A549 (cell line): ENCODE measurements around the gene PYCARD.

Experiments
- CHD4 ChIP-seq: fragments of 200-600 bp; sonication (generic); IDR thresholded peaks from 2 replicates; pipeline ENCODE4 v1.6.1; 2016; ENCODE audit warnings: antibody characterized with exemption, mild to moderate bottlenecking, borderline replicate concordance
- E2F6 ChIP-seq: IDR thresholded peaks from 2 replicates; pipeline ENCODE4 v1.6.1; 2012; ENCODE audit warnings: low read depth, borderline replicate concordance
- EHMT2 ChIP-seq: fragments of 200-600 bp; sonication (generic); IDR thresholded peaks from 2 replicates; pipeline ENCODE4 v1.6.1; 2016; ENCODE audit warnings: antibody characterized with exemption, low read depth, mild to moderate bottlenecking, moderate library complexity
- JUNB ChIP-seq: fragments of >200 bp; sonication (Bioruptor Twin); formaldehyde crosslinking; IDR thresholded peaks from 2 replicates; pipeline ENCODE4 v1.6.1; 2016
- PHF8 ChIP-seq: fragments of 200-600 bp; sonication (generic); IDR thresholded peaks from 2 replicates; pipeline ENCODE4 v1.6.1; 2016; ENCODE audit warnings: low read depth, mild to moderate bottlenecking, antibody characterized with exemption, moderate library complexity, borderline replicate concordance
- POLR2A ChIP-seq: IDR thresholded peaks from 2 replicates; pipeline ENCODE4 v1.6.1; 2012; ENCODE audit warnings: mild to moderate bottlenecking, low read length
- SMC3 ChIP-seq: fragments of >200 bp; sonication (Bioruptor Twin); formaldehyde crosslinking; IDR thresholded peaks from 3 replicates; pipeline ENCODE4 v1.6.1; 2018; ENCODE audit warnings: inconsistent platforms
- ZFP36 ChIP-seq: fragments of 450-650 bp; IDR thresholded peaks from 2 replicates; pipeline ENCODE4 v1.6.1; 2014; ENCODE audit warnings: borderline replicate concordance; ENCODE audit not compliant: partially characterized antibody
- TF ChIP-seq, protein P1 (sequence below): fragments of >200 bp; sonication (Bioruptor Twin); formaldehyde crosslinking; IDR thresholded peaks from 3 replicates; pipeline ENCODE4 v1.5.1; 2016
- TF ChIP-seq, protein P2 (sequence below): fragments of 200-600 bp; sonication (generic); IDR thresholded peaks from 2 replicates; pipeline ENCODE4 v1.6.1; 2016; ENCODE audit warnings: antibody characterized with exemption, mild to moderate bottlenecking, moderate library complexity

DNA sequence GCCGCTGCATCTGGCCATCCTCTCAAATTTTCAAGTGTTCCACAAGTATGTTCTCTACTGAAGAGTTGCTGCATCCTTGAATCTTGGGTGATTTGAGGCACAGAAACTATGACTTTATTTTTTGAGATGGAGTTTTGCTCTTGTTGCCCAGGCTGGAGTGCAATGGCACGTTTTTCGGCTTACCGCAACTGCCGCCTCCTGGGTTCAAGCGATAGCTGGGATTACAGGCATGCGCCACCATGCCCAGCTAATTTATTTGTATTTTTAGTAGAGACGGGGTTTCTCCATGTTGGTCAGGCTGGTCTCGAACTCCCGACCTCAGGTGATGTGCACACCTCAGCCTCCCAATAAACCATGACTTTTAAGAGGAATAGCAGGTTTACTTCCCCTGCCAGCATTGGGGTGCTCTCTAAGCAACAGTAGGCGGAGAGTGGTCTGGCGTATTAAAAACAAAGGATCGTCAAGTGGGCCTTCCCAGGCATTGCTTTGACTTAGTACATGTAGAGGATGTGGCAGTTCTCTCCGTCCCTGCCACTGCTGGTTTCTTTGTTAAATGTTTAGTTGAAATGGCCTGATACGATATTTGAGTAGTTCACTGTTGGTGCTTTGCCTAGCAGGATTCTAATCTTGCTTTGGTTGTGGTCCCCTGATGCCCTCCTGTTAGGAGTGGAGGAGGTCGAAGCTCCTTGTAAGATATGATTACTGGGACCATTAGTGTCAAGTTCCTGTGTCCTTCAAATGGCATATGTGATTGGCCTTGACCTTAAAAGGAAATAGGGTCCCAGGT lies 9.5 kb downstream of the PYCARD start:
- TF ChIP-seq, protein P1, sequence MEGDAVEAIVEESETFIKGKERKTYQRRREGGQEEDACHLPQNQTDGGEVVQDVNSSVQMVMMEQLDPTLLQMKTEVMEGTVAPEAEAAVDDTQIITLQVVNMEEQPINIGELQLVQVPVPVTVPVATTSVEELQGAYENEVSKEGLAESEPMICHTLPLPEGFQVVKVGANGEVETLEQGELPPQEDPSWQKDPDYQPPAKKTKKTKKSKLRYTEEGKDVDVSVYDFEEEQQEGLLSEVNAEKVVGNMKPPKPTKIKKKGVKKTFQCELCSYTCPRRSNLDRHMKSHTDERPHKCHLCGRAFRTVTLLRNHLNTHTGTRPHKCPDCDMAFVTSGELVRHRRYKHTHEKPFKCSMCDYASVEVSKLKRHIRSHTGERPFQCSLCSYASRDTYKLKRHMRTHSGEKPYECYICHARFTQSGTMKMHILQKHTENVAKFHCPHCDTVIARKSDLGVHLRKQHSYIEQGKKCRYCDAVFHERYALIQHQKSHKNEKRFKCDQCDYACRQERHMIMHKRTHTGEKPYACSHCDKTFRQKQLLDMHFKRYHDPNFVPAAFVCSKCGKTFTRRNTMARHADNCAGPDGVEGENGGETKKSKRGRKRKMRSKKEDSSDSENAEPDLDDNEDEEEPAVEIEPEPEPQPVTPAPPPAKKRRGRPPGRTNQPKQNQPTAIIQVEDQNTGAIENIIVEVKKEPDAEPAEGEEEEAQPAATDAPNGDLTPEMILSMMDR = no peak
- TF ChIP-seq PHF8 = no peak
- TF ChIP-seq E2F6 = no peak
- TF ChIP-seq EHMT2 = no peak
- TF ChIP-seq, protein P2, sequence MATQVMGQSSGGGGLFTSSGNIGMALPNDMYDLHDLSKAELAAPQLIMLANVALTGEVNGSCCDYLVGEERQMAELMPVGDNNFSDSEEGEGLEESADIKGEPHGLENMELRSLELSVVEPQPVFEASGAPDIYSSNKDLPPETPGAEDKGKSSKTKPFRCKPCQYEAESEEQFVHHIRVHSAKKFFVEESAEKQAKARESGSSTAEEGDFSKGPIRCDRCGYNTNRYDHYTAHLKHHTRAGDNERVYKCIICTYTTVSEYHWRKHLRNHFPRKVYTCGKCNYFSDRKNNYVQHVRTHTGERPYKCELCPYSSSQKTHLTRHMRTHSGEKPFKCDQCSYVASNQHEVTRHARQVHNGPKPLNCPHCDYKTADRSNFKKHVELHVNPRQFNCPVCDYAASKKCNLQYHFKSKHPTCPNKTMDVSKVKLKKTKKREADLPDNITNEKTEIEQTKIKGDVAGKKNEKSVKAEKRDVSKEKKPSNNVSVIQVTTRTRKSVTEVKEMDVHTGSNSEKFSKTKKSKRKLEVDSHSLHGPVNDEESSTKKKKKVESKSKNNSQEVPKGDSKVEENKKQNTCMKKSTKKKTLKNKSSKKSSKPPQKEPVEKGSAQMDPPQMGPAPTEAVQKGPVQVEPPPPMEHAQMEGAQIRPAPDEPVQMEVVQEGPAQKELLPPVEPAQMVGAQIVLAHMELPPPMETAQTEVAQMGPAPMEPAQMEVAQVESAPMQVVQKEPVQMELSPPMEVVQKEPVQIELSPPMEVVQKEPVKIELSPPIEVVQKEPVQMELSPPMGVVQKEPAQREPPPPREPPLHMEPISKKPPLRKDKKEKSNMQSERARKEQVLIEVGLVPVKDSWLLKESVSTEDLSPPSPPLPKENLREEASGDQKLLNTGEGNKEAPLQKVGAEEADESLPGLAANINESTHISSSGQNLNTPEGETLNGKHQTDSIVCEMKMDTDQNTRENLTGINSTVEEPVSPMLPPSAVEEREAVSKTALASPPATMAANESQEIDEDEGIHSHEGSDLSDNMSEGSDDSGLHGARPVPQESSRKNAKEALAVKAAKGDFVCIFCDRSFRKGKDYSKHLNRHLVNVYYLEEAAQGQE = no peak
- no peak for TF ChIP-seq POLR2A
- TF ChIP-seq JUNB = no peak
- TF ChIP-seq CHD4 = no peak
- TF ChIP-seq SMC3 = no peak
- TF ChIP-seq ZFP36 = no peak
